PC-9 (cell line): ENCODE results near the gene IRAK1.

ENCODE experiments used
- EZH2 ChIP-seq: fragments of 200-600 bp; sonication (generic); IDR thresholded peaks from 2 replicates; pipeline ENCODE4 v1.8.0; 2017; ENCODE audit warnings: antibody characterized with exemption, low read depth
- TF ChIP-seq, protein P1 (sequence below): fragments of 200-600 bp; sonication (generic); conservative IDR thresholded peaks from 2 replicates; pipeline ENCODE4 v1.6.1; 2017; ENCODE audit warnings: mixed run types, antibody characterized with exemption, mild to moderate bottlenecking, moderate library complexity

DNA sequence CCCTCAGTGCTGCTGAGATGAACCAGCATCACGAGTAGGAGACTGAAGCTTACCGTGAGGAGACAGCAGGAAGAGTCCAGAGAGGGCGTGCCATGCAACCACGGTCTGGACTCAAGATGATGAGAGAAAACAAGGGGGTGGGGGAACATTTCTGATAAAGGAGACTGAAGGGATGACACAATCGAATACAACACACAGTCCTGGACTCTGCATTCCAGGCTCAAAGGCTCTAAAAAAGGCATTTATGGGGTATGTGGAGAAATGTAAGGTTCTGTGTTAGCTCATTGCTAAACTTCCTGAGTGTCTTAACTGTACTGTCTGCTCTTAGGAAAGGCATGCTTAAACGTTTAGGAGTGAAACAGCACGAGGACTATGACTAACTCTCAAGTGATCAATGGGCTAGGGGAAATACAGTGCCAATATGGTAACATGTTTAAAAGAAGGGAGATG lies 20.6 kb upstream of the IRAK1 start:
- TF ChIP-seq, protein P1, sequence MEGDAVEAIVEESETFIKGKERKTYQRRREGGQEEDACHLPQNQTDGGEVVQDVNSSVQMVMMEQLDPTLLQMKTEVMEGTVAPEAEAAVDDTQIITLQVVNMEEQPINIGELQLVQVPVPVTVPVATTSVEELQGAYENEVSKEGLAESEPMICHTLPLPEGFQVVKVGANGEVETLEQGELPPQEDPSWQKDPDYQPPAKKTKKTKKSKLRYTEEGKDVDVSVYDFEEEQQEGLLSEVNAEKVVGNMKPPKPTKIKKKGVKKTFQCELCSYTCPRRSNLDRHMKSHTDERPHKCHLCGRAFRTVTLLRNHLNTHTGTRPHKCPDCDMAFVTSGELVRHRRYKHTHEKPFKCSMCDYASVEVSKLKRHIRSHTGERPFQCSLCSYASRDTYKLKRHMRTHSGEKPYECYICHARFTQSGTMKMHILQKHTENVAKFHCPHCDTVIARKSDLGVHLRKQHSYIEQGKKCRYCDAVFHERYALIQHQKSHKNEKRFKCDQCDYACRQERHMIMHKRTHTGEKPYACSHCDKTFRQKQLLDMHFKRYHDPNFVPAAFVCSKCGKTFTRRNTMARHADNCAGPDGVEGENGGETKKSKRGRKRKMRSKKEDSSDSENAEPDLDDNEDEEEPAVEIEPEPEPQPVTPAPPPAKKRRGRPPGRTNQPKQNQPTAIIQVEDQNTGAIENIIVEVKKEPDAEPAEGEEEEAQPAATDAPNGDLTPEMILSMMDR = no peak
- TF ChIP-seq EZH2 = no peak
